ENCODE results near the gene TMEM258. TPM values are rescaled to one million over a fixed set of nuclear protein-coding genes. Genes with fewer than 3 reads are reported as not detected.

TMEM258 gene
- total RNA-seq, 1 experiment from 2014 or later, result 201 TPM

DNA sequence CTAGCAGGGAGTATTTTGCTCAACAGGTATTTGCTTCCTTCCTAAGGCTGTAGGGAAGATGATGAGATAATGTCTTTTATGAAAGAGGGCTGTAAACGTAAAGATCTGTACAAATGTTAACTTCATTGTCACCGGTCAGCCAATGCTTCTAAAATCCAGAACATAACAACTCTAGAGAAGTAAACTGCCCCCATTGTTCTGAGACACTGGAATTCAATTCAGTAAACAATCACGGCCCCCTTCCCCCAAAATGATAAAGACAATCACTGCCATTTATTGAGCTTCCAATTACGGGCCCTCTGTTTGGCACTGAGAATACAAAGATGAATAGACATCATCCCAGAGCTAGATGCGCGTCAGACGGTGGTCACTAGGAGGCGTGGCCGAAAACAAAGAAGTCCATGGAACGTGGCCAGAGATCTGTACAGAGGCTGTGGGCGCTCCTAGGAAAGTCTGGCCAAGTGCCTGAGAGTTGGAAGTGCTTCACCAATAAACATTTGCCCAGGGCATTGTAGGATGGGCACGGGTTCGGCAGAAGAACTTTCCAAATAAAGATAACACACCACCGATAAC is 576 bp downstream of the TMEM258 start:
- no peaks in the 10 kb centered on the region for H3K4me1 ChIP-seq (ENCODE audit: insufficient read depth, low read length)
- H2BK20ac ChIP-seq (ENCODE audit: low read depth, low read length, poor library complexity, severe bottlenecking), result no peak overlapping the region
- WGBS (ENCODE audit: extremely low coverage, insufficient read length, low lambda C conversion rate), result no CpG with 5 or more reads among the region's 14 CpGs
- Mint-ChIP-seq H3K4me3 (peak overlapping the region; percentile 95 to 98), H3K27ac (peak overlapping the region; percentile 100), H3K27me3 (ENCODE audit: low read depth) (no peaks in the 10 kb centered on the region; the same call in 1 of the 2 replicates), H3K36me3 (ENCODE audit: insufficient read depth in 1 of 3, low read depth in 3 of 3) (peaks cover 37 to 69% (median 67%) of the 10 kb centered on the region in 3 experiments), H3K9me3 (no peaks in the 10 kb centered on the region), H3K4me1 (peaks cover 16 to 21% of the 10 kb centered on the region in 2 experiments)
- H2BK12ac ChIP-seq (ENCODE audit: insufficient read length, low read depth, low read length), result no peak overlapping the region
- H3K4me2 ChIP-seq (ENCODE audit: insufficient read depth, insufficient read length, low read length), result peak overlapping the region; percentile 78
- H2AK5ac ChIP-seq (ENCODE audit: insufficient read length, low read length), result no peak overlapping the region
- H3K9ac ChIP-seq (ENCODE audit: extremely low read depth, insufficient read length, low read length), result peak overlapping the region; percentile 85
- peaks cover 3% of the 10 kb centered on the region for H3K23me2 ChIP-seq (ENCODE audit: insufficient read length, low read depth, low read length, poor library complexity, severe bottlenecking)
- no peak overlapping the region for H4K91ac ChIP-seq (ENCODE audit: insufficient read length, low read depth, low read length)
- no peak for DNase-seq
- H3K14ac ChIP-seq (ENCODE audit: insufficient read depth, low read length), result peak overlapping the region; percentile 92; the same call in 1 of the 2 replicates
- peak overlapping the region; percentile 1 for H3K56ac ChIP-seq (ENCODE audit: insufficient read length, low read depth, low read length)
- peaks cover 2% of the 10 kb centered on the region for H4K20me1 ChIP-seq (ENCODE audit: control insufficient read depth, insufficient read depth, insufficient read length)
- H3K27ac ChIP-seq (ENCODE audit: insufficient read length, low read depth, low read length), result peak overlapping the region; percentile 26
- H4K8ac ChIP-seq (replicated peaks; ENCODE audit: insufficient read length, low read depth, low read length), result no peak overlapping the region
- H2AFZ ChIP-seq (ENCODE audit: low read length), result no peak overlapping the region
- peak overlapping the region; percentile 86 for H3K18ac ChIP-seq (ENCODE audit: insufficient read length, low read depth, low read length)
- peaks cover 16% of the 10 kb centered on the region; the same call in 1 of the 2 replicates for H3K79me2 ChIP-seq (ENCODE audit: insufficient read depth, low read length)
- H3K4ac ChIP-seq (ENCODE audit: low read depth, low read length), result peak overlapping the region; percentile 18; the same call in 1 of the 2 replicates
- no peaks in the 10 kb centered on the region for H3K27me3 ChIP-seq (ENCODE audit: insufficient read depth, low read length)
- H2BK15ac ChIP-seq (ENCODE audit: low read depth, low read length), result no peak overlapping the region
- H2BK5ac ChIP-seq (ENCODE audit: insufficient read length, low read length), result peak overlapping the region; percentile 22
- H3T11ph ChIP-seq (ENCODE audit: low read length), result no peak overlapping the region
- H3K23ac ChIP-seq (ENCODE audit: insufficient read length, low read depth, low read length), result no peak overlapping the region
- no peaks in the 10 kb centered on the region for H3K9me3 ChIP-seq (ENCODE audit: control insufficient read depth, low read depth, low read length)
- no peak overlapping the region for H4K5ac ChIP-seq (ENCODE audit: insufficient read length, low read depth, low read length)
- H2BK120ac ChIP-seq (ENCODE audit: low read depth, low read length, poor library complexity, severe bottlenecking), result peak overlapping the region; percentile 74
- peaks cover 5% of the 10 kb centered on the region for H3K79me1 ChIP-seq (ENCODE audit: insufficient read depth, low read depth, low read length, poor library complexity, severe bottlenecking)
- TF ChIP-seq, protein P1, sequence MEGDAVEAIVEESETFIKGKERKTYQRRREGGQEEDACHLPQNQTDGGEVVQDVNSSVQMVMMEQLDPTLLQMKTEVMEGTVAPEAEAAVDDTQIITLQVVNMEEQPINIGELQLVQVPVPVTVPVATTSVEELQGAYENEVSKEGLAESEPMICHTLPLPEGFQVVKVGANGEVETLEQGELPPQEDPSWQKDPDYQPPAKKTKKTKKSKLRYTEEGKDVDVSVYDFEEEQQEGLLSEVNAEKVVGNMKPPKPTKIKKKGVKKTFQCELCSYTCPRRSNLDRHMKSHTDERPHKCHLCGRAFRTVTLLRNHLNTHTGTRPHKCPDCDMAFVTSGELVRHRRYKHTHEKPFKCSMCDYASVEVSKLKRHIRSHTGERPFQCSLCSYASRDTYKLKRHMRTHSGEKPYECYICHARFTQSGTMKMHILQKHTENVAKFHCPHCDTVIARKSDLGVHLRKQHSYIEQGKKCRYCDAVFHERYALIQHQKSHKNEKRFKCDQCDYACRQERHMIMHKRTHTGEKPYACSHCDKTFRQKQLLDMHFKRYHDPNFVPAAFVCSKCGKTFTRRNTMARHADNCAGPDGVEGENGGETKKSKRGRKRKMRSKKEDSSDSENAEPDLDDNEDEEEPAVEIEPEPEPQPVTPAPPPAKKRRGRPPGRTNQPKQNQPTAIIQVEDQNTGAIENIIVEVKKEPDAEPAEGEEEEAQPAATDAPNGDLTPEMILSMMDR (conservative IDR thresholded peaks at IDR 0.05), result no peak
